ENCODE results near the gene COPS9.

The COPS9 gene

GRCh38 chr2:240155745-240156390 is 19.8 kb upstream of the COPS9 start:
- ChIA-PET POLR2A (no interaction called here), CTCF (interaction anchor here (0.6 kb wide), 1 partner anchor 170 kb away, joined by 3 read pairs; no protein-coding TSS in a partner anchor)
- TF ChIP-seq FOXK2 (IDR thresholded peaks at IDR 0.05), result no peak
- no peak for TF ChIP-seq FOXA1 (IDR thresholded peaks at IDR 0.05)
- no peak for TF ChIP-seq FOXM1 (IDR thresholded peaks at IDR 0.05; ENCODE audit: borderline replicate concordance)
- TF ChIP-seq PKNOX1 (IDR thresholded peaks at IDR 0.05), result no peak
- TF ChIP-seq SP1 (IDR thresholded peaks at IDR 0.05), result no peak
- no peak for TF ChIP-seq NFRKB (IDR thresholded peaks at IDR 0.05)
- no peak for TF ChIP-seq ZNF384 (IDR thresholded peaks at IDR 0.05)
- no peak for TF ChIP-seq LEF1 (IDR thresholded peaks at IDR 0.05; ENCODE audit: borderline replicate concordance)
- TF ChIP-seq CTBP1 (IDR thresholded peaks at IDR 0.05; ENCODE audit: borderline replicate concordance), result no peak
- no peak for TF ChIP-seq SUZ12 (IDR thresholded peaks at IDR 0.05)
- no peak for TF ChIP-seq TARDBP (IDR thresholded peaks at IDR 0.05)
- TF ChIP-seq ELF4 (IDR thresholded peaks at IDR 0.05), result no peak
- TF ChIP-seq HDGF (IDR thresholded peaks at IDR 0.05; ENCODE audit: borderline replicate concordance), result no peak
- no peak for TF ChIP-seq BHLHE40 (IDR thresholded peaks at IDR 0.05; ENCODE audit: borderline replicate concordance)
- TF ChIP-seq L3MBTL2 (conservative IDR thresholded peaks at IDR 0.05), result no peak
- no peak for TF ChIP-seq ARNT (IDR thresholded peaks at IDR 0.05)
- no peak for DNase-seq (ENCODE audit: extremely low spot score)

GRCh38 chr2:240155048-240155744 is 19.1 kb upstream of the COPS9 start:
- CTCF ChIA-PET, result no interaction called here
- POLR2A ChIA-PET, result no interaction called here

GRCh38 chr2:240154606-240155005 is 18.5 kb upstream of the COPS9 start:
- CTCF ChIA-PET, result no interaction called here
- TF ChIP-seq HDGF (IDR thresholded peaks at IDR 0.05; ENCODE audit: borderline replicate concordance) (no peak), SUZ12 (IDR thresholded peaks at IDR 0.05) (no peak), CTBP1 (IDR thresholded peaks at IDR 0.05; ENCODE audit: borderline replicate concordance) (no peak)
- POLR2A ChIA-PET, result no interaction called here
- no peak for DNase-seq (ENCODE audit: extremely low spot score)

More at GRCh38 chr2:240155048-240155744, 19.1 kb upstream of the COPS9 start:
- DNase-seq (ENCODE audit: extremely low spot score), result no peak
- TF ChIP-seq NFRKB (IDR thresholded peaks at IDR 0.05) (no peak), ELF4 (IDR thresholded peaks at IDR 0.05) (no peak), FOXA1 (IDR thresholded peaks at IDR 0.05) (no peak), SUZ12 (IDR thresholded peaks at IDR 0.05) (no peak), TARDBP (IDR thresholded peaks at IDR 0.05) (no peak), PKNOX1 (IDR thresholded peaks at IDR 0.05) (no peak), CTBP1 (IDR thresholded peaks at IDR 0.05; ENCODE audit: borderline replicate concordance) (no peak), FOXK2 (IDR thresholded peaks at IDR 0.05) (no peak)

GRCh38 chr2:240153418-240153817 is 17.3 kb upstream of the COPS9 start:
- POLR2A ChIA-PET, result no interaction called here
- CTCF ChIA-PET, result no interaction called here
- TF ChIP-seq NFRKB (IDR thresholded peaks at IDR 0.05) (no peak), PKNOX1 (IDR thresholded peaks at IDR 0.05) (no peak), FOXA1 (IDR thresholded peaks at IDR 0.05) (no peak), TARDBP (IDR thresholded peaks at IDR 0.05) (no peak), BHLHE40 (IDR thresholded peaks at IDR 0.05; ENCODE audit: borderline replicate concordance) (no peak), L3MBTL2 (conservative IDR thresholded peaks at IDR 0.05) (no peak), ZNF384 (IDR thresholded peaks at IDR 0.05) (no peak), CTBP1 (IDR thresholded peaks at IDR 0.05; ENCODE audit: borderline replicate concordance) (no peak), FOXM1 (IDR thresholded peaks at IDR 0.05; ENCODE audit: borderline replicate concordance) (no peak), FOXK2 (IDR thresholded peaks at IDR 0.05) (no peak), SUZ12 (IDR thresholded peaks at IDR 0.05) (no peak), SP1 (IDR thresholded peaks at IDR 0.05) (no peak), LEF1 (IDR thresholded peaks at IDR 0.05; ENCODE audit: borderline replicate concordance) (no peak), ELF4 (IDR thresholded peaks at IDR 0.05) (no peak)

GRCh38 chr2:240151477-240152031 is 15.4 kb upstream of the COPS9 start:
- TF ChIP-seq FOXM1 (IDR thresholded peaks at IDR 0.05; ENCODE audit: borderline replicate concordance), result no peak
- no peak for TF ChIP-seq TARDBP (IDR thresholded peaks at IDR 0.05)
- TF ChIP-seq SP1 (IDR thresholded peaks at IDR 0.05), result no peak
- TF ChIP-seq BHLHE40 (IDR thresholded peaks at IDR 0.05; ENCODE audit: borderline replicate concordance), result no peak
- no peak for TF ChIP-seq LEF1 (IDR thresholded peaks at IDR 0.05; ENCODE audit: borderline replicate concordance)
- no peak for TF ChIP-seq FOXK2 (IDR thresholded peaks at IDR 0.05)
- no peak for TF ChIP-seq ARNT (IDR thresholded peaks at IDR 0.05)
- no peak for TF ChIP-seq HDGF (IDR thresholded peaks at IDR 0.05; ENCODE audit: borderline replicate concordance)
- TF ChIP-seq ELF4 (IDR thresholded peaks at IDR 0.05), result no peak
- TF ChIP-seq NFRKB (IDR thresholded peaks at IDR 0.05), result no peak
- TF ChIP-seq SUZ12 (IDR thresholded peaks at IDR 0.05), result no peak
- no peak for TF ChIP-seq CTBP1 (IDR thresholded peaks at IDR 0.05; ENCODE audit: borderline replicate concordance)
- TF ChIP-seq L3MBTL2 (conservative IDR thresholded peaks at IDR 0.05), result no peak
- TF ChIP-seq ZNF384 (IDR thresholded peaks at IDR 0.05), result no peak
- TF ChIP-seq PKNOX1 (IDR thresholded peaks at IDR 0.05), result no peak
- TF ChIP-seq FOXA1 (IDR thresholded peaks at IDR 0.05), result no peak
- no peak for DNase-seq (ENCODE audit: extremely low spot score)
- POLR2A ChIA-PET, result no interaction called here
- CTCF ChIA-PET, result interaction anchor here (1.2 kb wide), 1 partner anchor 10 kb away, joined by 3 read pairs; no protein-coding TSS in a partner anchor

More at GRCh38 chr2:240153418-240153817, 17.3 kb upstream of the COPS9 start:
- no peak for DNase-seq (ENCODE audit: extremely low spot score)
